Measurements from ENCODE around the gene TC2N. TPM values are rescaled to one million over a fixed set of nuclear protein-coding genes. Genes with fewer than 3 reads are reported as not detected.
A peak's percentile ranks its signal among the peaks of the same experiment; 100 is the strongest.
"Not testable (repeated sequence)": the region's sequence is repeated elsewhere in the genome, so short reads cannot be mapped to it uniquely, and the experiment has no call there.

The TC2N gene
- total RNA-seq, 1 experiment from 2014 or later: 7.7 TPM

DNA sequence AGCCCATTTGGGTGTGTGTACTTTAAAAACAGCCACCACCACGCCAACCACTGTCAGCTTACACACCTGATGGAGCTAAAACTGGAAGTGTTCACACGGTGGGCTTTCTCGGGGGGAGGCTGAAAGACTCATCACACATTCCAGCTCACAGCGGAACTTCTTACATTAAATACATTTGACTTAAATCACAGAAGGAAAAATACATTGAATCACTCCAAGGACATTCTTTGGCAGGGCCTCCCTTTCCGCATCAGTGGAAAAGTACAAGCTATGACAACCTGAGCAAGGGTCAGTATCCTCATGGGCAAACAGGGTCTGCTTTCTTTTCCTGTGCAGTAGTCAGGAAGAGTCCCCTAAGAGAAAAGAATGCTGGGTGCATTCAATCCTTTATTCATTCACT, 31.0 kb upstream of the TC2N start:
- DNase-seq: no peak
- no peaks in the 10 kb centered on the region for H3K36me3 ChIP-seq (ENCODE audit: low read depth)
- no peaks in the 10 kb centered on the region for H3K27me3 ChIP-seq (ENCODE audit: insufficient read depth, low read depth)
- intact Hi-C loops (cut with micrococcal nuclease; ENCODE audit: unreplicated experiment): no loop called here
- H3K9me2 ChIP-seq (ENCODE audit: insufficient read depth): no peaks in the 10 kb centered on the region
- no peak overlapping the region for H2AFZ ChIP-seq
- no peaks in the 10 kb centered on the region for H4K20me1 ChIP-seq (ENCODE audit: insufficient read depth)
- no peak overlapping the region for H3K4me3 ChIP-seq
- CTCF ChIA-PET: no interaction called here
- H3K27ac ChIP-seq: no peak overlapping the region
- BruUV-seq (replicated peaks): no TSS peak
- H3K4me1 ChIP-seq (replicated peaks; ENCODE audit: insufficient read depth): no peaks in the 10 kb centered on the region
- no peak overlapping the region for H3K4me2 ChIP-seq
- no peaks in the 10 kb centered on the region for H3F3A ChIP-seq (ENCODE audit: insufficient read depth, low read depth)
- no peaks in the 10 kb centered on the region for H3K9me3 ChIP-seq (ENCODE audit: insufficient read depth, low read depth)
- TF ChIP-seq CTCF (conservative IDR thresholded peaks at IDR 0.05) (no peak), EZH2 (IDR thresholded peaks at IDR 0.05; ENCODE audit: low read depth) (no peak)
- no peaks in the 10 kb centered on the region for H3K79me2 ChIP-seq (ENCODE audit: low read depth)
- POLR2A ChIA-PET (ENCODE audit: unreplicated experiment): no interaction called here

DNA sequence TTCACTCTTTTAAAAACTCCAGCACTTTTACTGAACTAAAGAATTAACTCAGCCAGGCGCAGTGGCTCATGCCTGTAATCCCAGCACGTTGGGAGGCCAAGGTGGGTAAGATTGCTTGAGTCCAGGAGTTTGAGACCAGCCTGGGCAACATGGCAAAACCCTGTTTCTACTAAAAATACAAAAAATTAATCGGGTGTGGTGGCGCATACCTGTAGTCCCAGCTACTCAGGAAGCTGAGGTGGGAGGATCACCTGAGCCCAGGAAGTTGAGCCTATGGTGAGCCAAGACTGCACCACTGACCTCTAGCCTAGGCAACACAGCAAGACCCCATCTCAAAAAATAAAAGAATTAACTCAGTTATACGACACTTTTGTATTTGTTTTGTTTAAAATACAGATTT, 30.4 kb upstream of the TC2N start:
- BruUV-seq (replicated peaks); intact Hi-C loops (cut with micrococcal nuclease; ENCODE audit: unreplicated experiment); H2AFZ ChIP-seq: not testable (repeated sequence)

GRCh38 chr14:91897106-91897701, 29.9 kb upstream of the TC2N start:
- intact Hi-C loops (cut with micrococcal nuclease; ENCODE audit: unreplicated experiment): no loop called here
- Histone ChIP-seq H4K20me1 (ENCODE audit: insufficient read depth) (no peaks in the 10 kb centered on the region), H2AFZ (no peak overlapping the region), H3K4me2 (no peak overlapping the region), H3K79me2 (ENCODE audit: low read depth) (no peaks in the 10 kb centered on the region), H3K36me3 (ENCODE audit: low read depth) (no peaks in the 10 kb centered on the region), H3K4me3 (no peak overlapping the region), H3K4me1 (replicated peaks; ENCODE audit: insufficient read depth) (no peaks in the 10 kb centered on the region), H3K27ac (no peak overlapping the region), H3F3A (ENCODE audit: insufficient read depth, low read depth) (no peaks in the 10 kb centered on the region), H3K27me3 (ENCODE audit: insufficient read depth, low read depth) (no peaks in the 10 kb centered on the region), H3K9me3 (ENCODE audit: insufficient read depth, low read depth) (no peaks in the 10 kb centered on the region), H3K9me2 (ENCODE audit: insufficient read depth) (no peaks in the 10 kb centered on the region)
- peak in 1 of 2 experiments; percentile 59 for DNase-seq
- TF ChIP-seq EZH2 (IDR thresholded peaks at IDR 0.05; ENCODE audit: low read depth): no peak
- TF ChIP-seq CTCF (conservative IDR thresholded peaks at IDR 0.05): no peak
- CTCF ChIA-PET: no interaction called here
- no TSS peak for BruUV-seq (replicated peaks)
- POLR2A ChIA-PET (ENCODE audit: unreplicated experiment): no interaction called here

More for the DNA sequence above, 30.4 kb upstream of the TC2N start:
- POLR2A ChIA-PET (ENCODE audit: unreplicated experiment); H3K36me3 ChIP-seq (ENCODE audit: low read depth); H3K79me2 ChIP-seq (ENCODE audit: low read depth); H4K20me1 ChIP-seq (ENCODE audit: insufficient read depth); H3K27ac ChIP-seq; H3K4me2 ChIP-seq; H3K27me3 ChIP-seq (ENCODE audit: insufficient read depth, low read depth); H3K9me3 ChIP-seq (ENCODE audit: insufficient read depth, low read depth); H3K4me3 ChIP-seq; H3F3A ChIP-seq (ENCODE audit: insufficient read depth, low read depth); DNase-seq; H3K9me2 ChIP-seq (ENCODE audit: insufficient read depth); H3K4me1 ChIP-seq (replicated peaks; ENCODE audit: insufficient read depth); CTCF ChIA-PET: not testable (repeated sequence)

GRCh38 chr14:91896419-91896818, 29.1 kb upstream of the TC2N start:
- H3K4me3 ChIP-seq: no peak overlapping the region
- H3F3A ChIP-seq (ENCODE audit: insufficient read depth, low read depth): no peaks in the 10 kb centered on the region
- H3K36me3 ChIP-seq (ENCODE audit: low read depth): no peaks in the 10 kb centered on the region
- TF ChIP-seq CTCF (conservative IDR thresholded peaks at IDR 0.05) (no peak), EZH2 (IDR thresholded peaks at IDR 0.05; ENCODE audit: low read depth) (no peak)
- intact Hi-C loops (cut with micrococcal nuclease; ENCODE audit: unreplicated experiment): no loop called here
- H3K4me2 ChIP-seq: no peak overlapping the region
- no peaks in the 10 kb centered on the region for H3K27me3 ChIP-seq (ENCODE audit: insufficient read depth, low read depth)
- ChIA-PET POLR2A (ENCODE audit: unreplicated experiment) (no interaction called here), CTCF (no interaction called here)
- H3K9me3 ChIP-seq (ENCODE audit: insufficient read depth, low read depth): no peaks in the 10 kb centered on the region
- H3K4me1 ChIP-seq (replicated peaks; ENCODE audit: insufficient read depth): no peaks in the 10 kb centered on the region
- H3K9me2 ChIP-seq (ENCODE audit: insufficient read depth): no peaks in the 10 kb centered on the region
- BruUV-seq (replicated peaks): no TSS peak
- no peak overlapping the region for H3K27ac ChIP-seq
- H3K79me2 ChIP-seq (ENCODE audit: low read depth): no peaks in the 10 kb centered on the region
- DNase-seq: no peak
- H2AFZ ChIP-seq: no peak overlapping the region
- H4K20me1 ChIP-seq (ENCODE audit: insufficient read depth): no peaks in the 10 kb centered on the region
